GM12873 (cell line): ENCODE measurements around the gene TOMM5.

Experiments
- CTCF ChIP-seq: IDR thresholded peaks from 2 replicates; pipeline ENCODE4 v1.5.1; 2012; ENCODE audit warnings: low read depth, mild to moderate bottlenecking, moderate library complexity, low read length, control low read depth; ENCODE audit not compliant: insufficient read depth; ENCODE audit errors: missing control alignments

Gene TOMM5

GRCh38 chr9:37592108-37592951, at the start of gene TOMM5:
TSS of gene TOMM5 (minus strand) at chr9:37592597. CDS start at chr9:37592532, 65 bp downstream.
- TF ChIP-seq CTCF, result no peak

- no peak for TF ChIP-seq CTCF
Observed at GRCh38 chr9:37641331-37641730, 48.9 kb upstream of the TOMM5 start.

- no peak for TF ChIP-seq CTCF
Observed at GRCh38 chr9:37640246-37640645, 47.8 kb upstream of the TOMM5 start.

GRCh38 chr9:37639841-37640240, 47.4 kb upstream of the TOMM5 start:
- no peak for TF ChIP-seq CTCF

DNA sequence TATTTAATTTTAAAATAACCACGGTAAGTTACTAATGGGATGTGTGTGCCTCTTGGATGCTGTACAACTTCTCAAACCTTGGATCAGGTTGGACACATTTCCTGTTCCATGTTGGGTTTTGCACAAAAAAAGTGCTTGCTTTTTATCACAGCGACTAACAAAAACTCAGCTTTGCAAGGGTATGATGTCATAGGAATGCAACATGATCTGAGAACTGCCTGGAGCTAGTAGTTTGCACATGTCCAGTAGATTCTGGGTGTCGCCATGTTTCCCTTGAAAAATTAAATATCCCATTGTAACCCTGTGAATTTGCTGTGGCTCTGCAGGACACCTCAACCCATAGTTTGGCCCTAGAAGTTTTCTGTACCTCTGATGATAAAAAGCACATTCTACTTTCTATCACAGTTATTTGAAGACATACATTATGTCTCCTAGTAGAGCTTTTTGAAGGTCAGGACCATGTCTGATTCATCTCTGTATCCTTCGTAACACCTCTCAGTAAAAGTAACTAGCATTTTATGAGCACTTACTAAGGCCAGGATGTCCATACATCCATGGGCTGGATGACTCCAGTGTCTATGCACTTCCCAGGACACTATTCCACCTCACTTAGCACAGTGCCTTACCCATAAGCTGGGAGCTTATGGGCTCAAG, 46.8 kb upstream of the TOMM5 start:
- no peak for TF ChIP-seq CTCF

DNA sequence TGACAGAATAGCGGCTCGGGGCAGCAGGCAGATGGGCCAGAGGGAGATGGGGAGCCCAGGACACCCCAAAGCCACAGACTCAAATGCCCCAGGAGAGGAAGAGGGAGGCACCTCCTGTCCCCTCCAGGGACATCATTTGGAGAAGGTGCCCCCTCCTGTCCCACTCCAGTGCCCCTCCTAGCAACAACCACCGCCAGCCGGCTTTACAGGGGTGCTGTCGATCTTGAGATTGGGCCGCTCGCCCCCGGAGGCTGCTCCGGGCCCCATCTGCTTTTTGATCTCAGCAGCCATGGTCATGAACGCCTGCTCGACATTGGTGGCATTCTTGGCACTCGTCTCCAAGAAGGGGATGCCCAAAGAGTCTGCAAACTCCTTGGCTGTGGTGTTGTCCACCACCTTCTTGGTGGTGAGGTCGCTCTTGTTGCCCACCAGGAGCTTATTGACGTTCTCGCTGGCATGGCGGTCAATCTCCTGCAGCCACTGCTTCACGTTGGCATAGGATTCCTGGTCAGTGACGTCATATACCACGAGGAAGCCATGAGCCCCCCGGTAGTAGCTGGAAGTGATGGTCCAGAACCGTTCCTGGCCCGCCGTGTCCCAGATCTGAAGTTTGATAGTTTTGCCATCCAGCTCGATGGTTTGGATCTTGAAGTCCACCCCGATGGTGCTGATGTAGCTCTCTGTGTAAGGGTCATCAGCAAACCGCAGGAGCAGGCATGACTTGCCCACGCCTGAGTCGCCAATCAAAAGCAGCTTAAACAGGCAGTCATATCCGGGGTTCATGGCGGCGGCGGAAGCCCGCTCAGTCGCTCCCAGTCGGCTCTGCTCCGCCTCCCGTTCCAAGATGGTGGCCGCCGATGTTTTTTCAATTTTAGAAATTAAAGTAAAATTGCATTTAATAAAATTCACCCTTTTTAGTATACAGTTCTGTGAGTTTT, 44.4 kb upstream of the TOMM5 start:
- TF ChIP-seq CTCF, result no peak
